SK-N-SH treated with all-trans-retinoic acid at 6 μM for 48 hours (cell line): ENCODE data around the gene HCFC2.

Source experiments
- ARNTL ChIP-seq: fragments of 450-650 bp; formaldehyde crosslinking; IDR thresholded peaks from 2 replicates; pipeline ENCODE4 v1.5.0; 2020; ENCODE audit warnings: low read depth, mild to moderate bottlenecking, moderate library complexity, borderline replicate concordance
- GLIS3 ChIP-seq: fragments of 250-450 bp; sonication (Bioruptor Pico); IDR thresholded peaks from 2 replicates; pipeline ENCODE4 v1.5.0; 2020; ENCODE audit warnings: mild to moderate bottlenecking, moderate library complexity
- OSR1 ChIP-seq: fragments of 250-450 bp; sonication (Bioruptor Pico); IDR thresholded peaks from 2 replicates; pipeline ENCODE4 v1.8.0; 2022; ENCODE audit warnings: moderate library complexity, mild to moderate bottlenecking, inconsistent platforms
- PATZ1 ChIP-seq: fragments of 250-450 bp; sonication (Bioruptor Pico); IDR thresholded peaks from 2 replicates; pipeline ENCODE4 v1.8.0; 2020; ENCODE audit warnings: mild to moderate bottlenecking, moderate library complexity, borderline replicate concordance
- PPARA ChIP-seq: fragments of 250-450 bp; sonication (Bioruptor Pico); IDR thresholded peaks from 2 replicates; pipeline ENCODE4 v1.5.0; 2020; ENCODE audit warnings: mild to moderate bottlenecking, borderline replicate concordance
- ZC3H10 ChIP-seq: fragments of 250-450 bp; sonication (Bioruptor Pico); IDR thresholded peaks from 2 replicates; pipeline ENCODE4 v1.5.1; 2021; ENCODE audit warnings: mild to moderate bottlenecking, moderate library complexity
- ZFP3 ChIP-seq: fragments of 250-450 bp; sonication (Bioruptor Pico); IDR thresholded peaks from 2 replicates; pipeline ENCODE4 v1.5.0; 2020; ENCODE audit warnings: mild to moderate bottlenecking, moderate library complexity
- ZFP30 ChIP-seq: fragments of 450-650 bp; formaldehyde crosslinking; IDR thresholded peaks from 2 replicates; pipeline ENCODE4 v1.5.0; 2022; ENCODE audit warnings: mild to moderate bottlenecking, moderate library complexity
- ZNF70 ChIP-seq: fragments of 450-650 bp; formaldehyde crosslinking; IDR thresholded peaks from 2 replicates; pipeline ENCODE4 v1.5.0; 2020; ENCODE audit warnings: mild to moderate bottlenecking, moderate library complexity

- no peak for TF ChIP-seq ZC3H10
- TF ChIP-seq GLIS3 (CRISPR knock-in tag): no peak
- TF ChIP-seq ZNF70: no peak
- no peak for TF ChIP-seq ZFP30
- no peak for TF ChIP-seq OSR1 (CRISPR knock-in tag)
- TF ChIP-seq PATZ1: no peak
- no peak for TF ChIP-seq ZFP3 (CRISPR knock-in tag)
- TF ChIP-seq ARNTL (CRISPR knock-in tag): no peak
- TF ChIP-seq PPARA (CRISPR knock-in tag): no peak
These were observed 19.6 kb downstream of the HCFC2 start for GRCh38 chr12:104083769-104084475.
